Stimulated activated CD4-positive, alpha-beta T cell treated with anti-CD3 and anti-CD28 coated beads, Interleukin-2, amount 100 ng/mL, for 24 hours (primary cell): ENCODE results near the gene APOB.

Experiments used
- DNase-seq, 2 donors: peaks; one replicate each; pipeline ENCODE4 v3.0.0-alpha.2; 2020

APOB gene

DNA sequence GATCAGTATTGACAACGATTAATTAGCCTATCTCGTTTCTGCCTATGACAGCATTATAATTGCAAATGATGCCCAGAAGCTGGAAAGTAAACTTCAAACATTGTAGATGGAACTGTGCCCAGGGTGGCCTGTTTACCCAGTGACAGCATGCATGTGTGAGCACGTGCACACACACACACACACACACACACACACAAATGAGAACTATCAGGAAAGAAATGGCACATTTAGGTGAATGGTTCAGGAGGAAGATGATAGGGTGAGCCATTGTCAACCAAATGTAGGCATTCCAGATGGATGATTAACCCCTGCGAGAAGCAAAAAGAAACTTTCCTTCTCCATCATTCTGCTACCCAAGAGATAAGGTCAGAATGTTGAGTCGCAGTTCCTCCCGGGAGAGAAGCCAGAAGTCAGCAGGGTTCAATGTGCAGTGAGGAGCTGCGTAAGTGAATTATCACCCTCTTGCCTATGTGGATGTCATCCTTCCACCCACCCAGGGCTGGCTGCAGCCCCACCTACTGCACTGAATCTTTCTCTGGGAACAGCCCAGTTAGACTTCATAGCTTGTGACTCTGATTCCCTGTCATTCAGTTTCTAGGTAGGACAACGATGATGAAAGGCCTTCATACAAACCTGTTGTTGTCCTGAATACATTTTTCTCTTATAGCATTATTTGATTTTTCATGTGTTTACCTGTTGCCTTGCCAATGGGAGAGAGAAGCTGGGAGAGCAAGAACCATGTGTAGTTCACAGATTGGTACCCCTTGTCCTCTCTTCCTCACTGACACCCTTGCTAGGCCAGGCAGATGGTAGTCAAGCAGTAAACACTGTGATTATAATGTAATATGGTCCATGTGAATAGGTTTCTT, 3.5 kb upstream of the APOB start:
- no peak for DNase-seq

- DNase-seq = no peak
Measured at GRCh38 chr2:21046506-21046905, 2.6 kb upstream of the APOB start.

DNA sequence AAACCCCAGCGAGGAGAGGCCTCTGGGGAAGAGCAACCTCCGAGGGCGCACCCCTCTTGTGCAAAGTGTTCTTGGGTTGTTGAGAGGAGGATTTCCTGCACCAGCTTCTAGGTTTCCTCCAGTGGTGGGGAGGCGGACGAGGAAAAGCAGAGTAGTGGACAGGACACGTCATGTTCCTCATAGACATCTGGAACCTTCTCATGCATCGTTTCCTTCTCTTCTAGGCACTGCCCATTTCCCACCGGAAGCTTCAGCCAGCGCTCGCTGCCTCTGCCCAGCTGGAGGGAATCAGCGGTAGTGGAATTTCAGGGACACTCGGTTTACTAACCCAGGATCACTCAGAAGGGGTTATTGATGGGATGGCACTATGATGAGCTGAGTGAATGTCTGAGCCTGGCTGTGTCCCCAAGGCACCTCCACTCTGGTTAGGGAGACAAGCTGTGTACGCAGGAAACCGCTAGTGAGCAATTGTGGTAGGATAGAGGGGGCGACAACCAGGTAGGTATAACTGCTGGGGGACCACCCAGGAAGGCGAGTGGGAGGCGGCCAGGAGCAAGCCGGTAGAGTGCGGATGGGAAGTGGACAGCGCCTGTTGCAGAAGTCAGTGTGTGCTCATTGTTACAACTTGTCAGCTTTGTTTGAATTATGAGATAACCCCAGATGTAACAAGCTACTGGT, 960 bp upstream of the APOB start:
- no peak for DNase-seq

DNA sequence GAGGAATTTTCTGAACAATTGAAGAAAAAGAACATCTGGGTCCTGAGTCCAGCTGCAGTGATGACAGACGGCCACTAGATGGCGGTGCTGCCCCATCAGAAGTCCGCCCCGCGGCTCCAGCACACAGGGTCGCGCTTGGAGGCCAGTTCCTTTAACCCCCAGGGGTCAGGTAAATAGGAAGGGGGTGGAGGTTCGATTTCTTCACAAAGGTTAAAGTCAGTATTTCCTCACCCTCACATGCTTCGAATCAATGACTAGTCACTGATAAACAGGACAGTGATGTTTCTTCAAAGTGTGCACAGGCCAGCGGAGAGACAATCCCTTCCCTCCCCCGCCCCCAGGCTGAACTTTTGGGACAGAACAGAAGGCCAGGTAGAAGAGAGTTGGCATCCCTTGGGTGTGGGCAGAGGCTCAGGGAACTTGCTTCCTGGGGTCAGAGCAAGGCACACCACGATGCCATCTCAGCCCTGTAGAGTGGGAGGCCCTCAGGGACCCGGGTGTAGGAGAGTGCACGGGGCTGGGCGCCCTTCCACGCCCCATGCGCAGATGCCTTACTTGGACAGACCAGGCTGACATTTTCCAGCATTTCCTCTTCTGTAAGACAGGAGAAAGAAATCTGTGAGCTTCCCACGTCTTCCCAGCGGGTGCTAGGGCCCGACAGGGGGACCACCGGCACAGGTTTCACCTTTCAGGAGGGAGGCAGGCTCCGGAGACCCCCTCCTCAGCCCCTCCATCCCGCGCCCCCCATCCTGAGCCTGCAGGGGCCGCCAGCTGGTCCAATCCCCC, 722 bp downstream of the APOB start:
- peak; percentile 64 to 70 for DNase-seq

DNA sequence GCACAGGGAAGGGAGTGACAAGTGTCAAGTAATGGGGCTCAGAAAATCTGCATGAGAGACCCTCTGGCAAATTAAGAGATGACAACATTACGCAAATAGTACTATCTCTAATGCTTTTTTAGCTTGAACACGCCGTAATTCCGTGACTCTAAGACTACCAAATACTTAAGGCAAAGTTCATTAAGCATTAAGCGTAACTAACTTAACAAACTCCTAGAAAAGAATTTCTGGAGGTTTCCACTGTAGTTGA, 1.2 kb downstream of the APOB start:
- DNase-seq = no peak

DNA sequence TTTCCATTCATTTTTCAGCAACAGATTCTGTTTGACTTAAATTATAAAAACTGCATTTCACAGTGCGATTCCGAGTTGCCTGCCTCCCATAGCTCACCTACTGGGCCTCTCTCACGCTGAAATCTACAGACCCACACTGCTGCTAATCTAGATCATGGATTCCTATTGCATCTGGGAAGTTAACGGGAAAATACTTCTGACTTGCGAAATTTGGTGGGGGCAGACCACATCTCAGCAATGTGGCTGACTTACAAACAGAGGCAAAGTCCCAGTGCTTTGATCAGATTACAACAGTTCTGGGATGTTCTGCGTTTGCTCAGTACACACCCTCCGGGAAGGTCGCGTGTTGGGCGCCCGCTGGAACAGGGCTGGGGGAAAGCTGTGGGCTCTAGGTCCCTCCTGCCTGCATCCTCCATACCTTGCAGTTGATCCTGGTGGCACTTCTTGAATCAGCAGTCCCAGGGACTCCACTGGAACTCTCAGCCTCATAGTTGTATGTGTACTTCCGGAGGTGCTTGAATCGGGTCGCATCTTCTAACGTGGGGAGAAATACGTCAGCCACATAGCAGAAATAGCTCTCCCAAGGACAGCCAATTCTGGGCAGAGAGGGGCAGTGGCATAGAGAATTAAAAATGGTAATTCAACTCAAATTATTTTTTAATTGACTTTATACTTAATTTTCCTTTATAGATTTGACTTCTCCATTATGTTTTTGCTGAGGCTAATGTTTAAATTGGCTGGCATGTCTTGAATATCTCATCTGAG, 1.7 kb downstream of the APOB start:
- no peak for DNase-seq

DNA sequence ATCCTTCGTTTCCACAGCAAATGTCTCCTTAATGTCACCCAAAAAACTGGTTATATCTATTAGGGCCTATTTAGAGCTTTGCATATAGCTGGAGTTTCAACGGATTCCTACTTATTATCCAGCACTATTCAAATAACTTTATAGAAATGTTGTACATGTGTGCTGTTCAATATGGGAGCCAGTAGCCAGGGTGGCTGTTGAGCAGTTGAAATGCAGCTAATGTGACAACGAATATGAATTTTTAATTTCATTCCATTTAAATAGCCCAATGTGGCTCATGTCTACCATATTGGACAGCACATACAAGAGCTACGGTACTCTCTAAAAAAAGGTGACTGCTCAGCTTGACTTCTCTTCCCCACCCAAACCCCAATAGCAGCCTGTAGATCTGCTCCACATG, 2.4 kb downstream of the APOB start:
- DNase-seq = no peak

DNA sequence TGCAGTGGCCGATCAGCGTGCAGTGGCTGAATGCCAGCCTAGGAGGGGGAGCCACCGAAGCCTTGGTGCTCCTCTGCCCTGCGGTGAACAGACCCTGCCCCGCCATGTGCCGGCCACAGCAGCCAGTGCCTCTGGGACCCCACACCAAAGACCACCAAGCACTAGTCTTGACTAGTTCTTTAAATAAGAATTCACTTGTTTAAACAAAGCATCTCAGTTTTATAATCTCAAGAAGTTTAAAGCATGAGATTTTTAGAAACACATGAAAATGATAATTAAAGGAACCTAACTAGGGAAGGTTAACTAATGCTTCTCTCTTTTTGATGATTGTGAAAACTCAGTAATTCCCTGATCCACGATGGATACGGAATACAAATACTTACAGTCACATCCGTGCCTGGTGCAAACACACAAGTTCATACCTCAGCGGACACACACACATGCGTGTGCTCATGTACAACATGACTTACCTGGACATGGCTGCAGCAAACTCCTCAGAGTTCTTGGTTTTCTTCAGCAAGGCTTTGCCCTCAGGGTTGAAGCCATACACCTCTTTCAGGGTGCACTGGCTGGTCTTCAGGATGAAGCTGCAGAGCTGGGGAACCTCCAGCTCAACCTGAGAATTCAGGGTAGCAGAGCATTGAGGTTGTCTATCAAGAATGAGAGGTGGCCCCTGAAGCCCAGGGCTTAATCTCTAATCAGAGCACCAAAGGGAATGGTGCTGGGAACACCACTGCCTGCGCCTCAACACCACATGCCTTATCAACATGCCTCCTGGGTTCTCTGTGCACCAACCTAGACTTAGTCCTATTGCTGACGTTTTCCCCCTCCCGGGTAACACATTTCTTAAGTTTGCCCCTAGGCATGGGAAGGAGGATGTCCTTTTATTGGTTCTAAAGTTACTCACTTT, 3.1 kb downstream of the APOB start:
- DNase-seq = no peak

DNA sequence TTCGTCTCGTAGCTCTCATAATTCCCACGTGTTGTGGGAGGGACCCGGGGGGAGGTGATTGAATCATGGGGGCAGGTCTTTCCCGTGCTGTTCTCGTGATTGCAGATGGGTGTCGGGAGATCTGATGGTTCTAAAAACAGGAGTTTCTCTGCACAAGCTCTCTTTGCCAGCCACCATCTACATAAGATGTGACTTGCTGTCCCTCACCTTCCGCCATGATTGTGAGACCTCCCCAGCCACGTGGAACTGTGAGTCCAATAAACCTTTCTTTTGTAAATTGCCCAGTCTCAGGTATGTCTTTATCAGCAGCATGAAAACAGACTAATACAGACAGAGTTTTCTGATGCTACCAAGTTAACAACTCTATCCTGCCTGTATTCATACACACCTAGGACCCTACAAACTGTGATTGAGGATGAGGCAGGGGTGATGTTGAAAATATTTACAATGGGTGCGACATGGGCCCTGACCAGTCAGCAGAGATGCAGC, 3.9 kb downstream of the APOB start:
- DNase-seq = no peak

GRCh38 chr2:21039080-21039556, 4.8 kb downstream of the APOB start:
- DNase-seq = no peak

DNA sequence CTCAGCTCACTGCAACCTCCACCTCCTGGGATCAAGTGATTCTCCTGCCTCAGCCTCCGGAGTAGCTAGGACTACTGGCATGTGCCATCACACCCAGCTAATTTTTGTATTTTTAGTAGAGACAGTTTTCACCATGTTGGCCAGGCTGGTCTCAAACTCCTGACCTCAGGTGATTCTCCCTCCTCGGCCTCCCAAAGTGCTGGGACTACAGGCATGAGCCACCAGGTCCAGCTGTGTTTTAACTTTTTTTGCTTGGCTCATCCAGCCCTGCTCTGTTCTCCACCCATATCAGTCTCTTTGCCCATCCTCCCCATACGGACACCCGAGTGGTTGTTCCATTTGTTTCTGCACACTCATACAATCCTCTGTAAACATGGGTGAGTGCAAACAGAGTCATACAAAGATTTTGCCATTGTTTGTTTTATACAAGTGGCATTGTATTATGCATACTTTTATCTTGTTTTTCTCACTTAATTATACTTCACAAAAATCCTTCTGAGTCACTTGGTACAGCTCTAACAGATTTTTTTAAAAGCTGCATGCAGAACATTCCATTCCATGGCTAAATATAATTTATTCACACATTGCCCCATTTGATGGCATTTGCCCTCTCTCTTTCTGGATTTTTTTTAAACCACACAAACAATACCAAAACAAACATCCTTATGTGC, 5.3 kb downstream of the APOB start:
- DNase-seq = no peak

DNA sequence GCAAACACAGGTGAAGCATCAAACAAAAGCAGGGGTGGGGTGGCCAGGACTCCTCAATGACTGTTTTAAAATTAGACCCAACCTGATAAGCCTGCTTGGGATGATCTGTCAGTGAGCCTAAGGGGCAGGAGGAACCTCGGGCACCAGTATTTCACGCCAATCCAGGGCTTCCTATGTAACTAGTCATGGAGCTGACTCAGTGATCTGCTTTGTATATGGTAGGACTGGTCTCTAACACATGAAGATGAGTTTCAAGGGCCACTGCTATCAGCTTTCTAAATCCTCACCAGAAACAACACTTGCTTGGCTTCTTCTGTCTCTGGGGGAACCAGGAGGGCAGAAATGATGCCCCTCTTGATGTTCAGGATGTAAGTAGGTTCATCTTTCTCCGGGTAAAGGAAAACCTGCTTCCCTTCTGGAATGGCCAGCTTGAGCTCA, 6.2 kb downstream of the APOB start:
- DNase-seq = no peak

DNA sequence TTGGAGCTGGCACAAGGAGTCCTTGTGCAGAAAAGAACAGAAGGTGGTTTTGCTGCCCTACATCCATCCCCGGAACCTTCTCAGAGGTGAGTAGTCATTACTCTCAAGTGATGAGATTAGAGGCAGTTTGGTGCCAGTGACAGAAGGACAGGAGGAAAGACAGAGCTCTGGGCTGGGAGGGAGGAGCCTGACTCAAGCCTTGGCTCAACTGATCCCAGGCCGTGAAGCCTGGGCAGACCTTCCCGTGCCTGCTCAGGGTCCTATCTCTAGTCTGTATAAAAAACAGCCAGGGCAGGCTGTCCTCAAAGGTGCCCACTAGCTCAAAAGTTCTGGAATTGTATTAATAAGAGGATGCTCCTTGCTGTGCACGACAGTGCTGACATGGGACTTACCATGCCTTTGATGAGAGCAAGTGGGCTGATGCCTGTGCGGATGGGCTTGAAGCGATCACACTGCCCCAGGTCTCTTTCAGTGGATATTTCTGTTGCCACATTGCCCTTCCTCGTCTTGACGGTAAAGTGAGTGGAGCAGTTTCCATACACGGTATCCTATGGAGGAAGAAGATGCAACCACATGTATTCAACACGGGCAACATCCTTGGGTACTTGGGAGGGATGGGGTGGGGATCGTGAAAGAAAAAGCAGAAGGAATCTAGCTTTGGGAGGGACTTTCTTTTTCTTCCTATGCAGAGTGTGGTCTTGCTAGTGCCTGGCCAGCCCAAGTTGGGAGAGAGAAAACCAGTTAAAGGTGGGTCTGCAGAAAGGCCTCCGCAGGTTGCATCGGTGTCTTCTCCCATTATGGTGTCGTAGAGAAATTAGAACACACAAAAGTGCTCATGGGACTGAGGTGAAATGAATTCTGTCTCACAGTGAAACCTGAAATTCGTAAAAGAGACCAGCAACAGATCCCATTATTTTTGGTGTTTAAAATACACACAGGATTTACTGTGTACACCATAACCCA, 6.9 kb downstream of the APOB start:
- DNase-seq = no peak

DNA sequence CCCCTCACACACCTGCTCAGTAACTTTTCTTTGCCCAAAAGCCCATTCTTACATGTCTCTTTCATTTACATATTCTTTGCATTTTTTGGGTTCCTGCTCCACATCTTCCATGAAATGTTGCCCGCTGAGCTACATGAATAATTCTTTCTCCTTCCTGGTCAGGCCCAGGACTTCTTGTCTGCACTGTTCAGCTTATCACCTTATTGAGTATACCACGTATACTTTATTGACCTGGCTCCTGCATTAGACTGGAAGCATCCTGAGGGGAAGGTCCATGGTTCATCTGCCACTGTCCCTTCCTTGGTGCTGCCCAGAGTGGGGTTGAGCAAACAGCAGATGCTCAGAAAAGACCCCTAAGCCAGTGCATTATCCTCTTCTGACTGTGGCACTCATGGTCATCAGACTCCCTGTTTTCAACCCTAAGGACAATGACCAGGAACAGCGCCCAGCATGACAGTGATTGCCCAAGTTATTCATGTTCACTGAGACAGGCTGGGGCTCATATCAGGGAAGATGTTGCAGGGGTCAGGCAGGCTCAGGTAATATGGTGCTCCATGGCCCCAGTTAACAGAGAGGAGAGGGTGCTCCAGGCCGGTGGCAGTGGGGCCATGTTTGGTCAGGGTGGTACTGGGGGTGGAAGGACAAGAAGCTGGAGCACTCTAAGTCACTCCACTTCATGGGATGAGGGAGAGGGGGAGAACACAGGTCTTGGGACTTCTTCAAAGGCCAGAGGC, 7.7 kb downstream of the APOB start:
- DNase-seq = no peak

- DNase-seq = no peak
Measured at GRCh38 chr2:21035282-21035973, 8.4 kb downstream of the APOB start.

GRCh38 chr2:21034972-21035279, 8.9 kb downstream of the APOB start:
- no peak for DNase-seq

GRCh38 chr2:21034156-21034971, 9.5 kb downstream of the APOB start:
- DNase-seq = no peak
